Astrocyte of the cerebellum (primary cell): ENCODE measurements around the gene TP53RK.

Source experiments
- DNase-seq: peaks from one replicate; pipeline ENCODE4 v3.0.0-alpha.2; 2011; ENCODE audit warnings: low read depth
- H3K4me3 ChIP-seq: 2 replicates; pipeline ENCODE4 v1.5.1; 2011; ENCODE audit warnings: mild to moderate bottlenecking, low read depth, low read length, moderate library complexity
- in situ Hi-C: cut with HindIII; loops from 2 replicates; pipeline ENCODE4 v1.10.0; 2017; ENCODE audit warnings: low sequenced_read_pairs
- TF ChIP-seq, protein P1 (sequence below): IDR thresholded peaks from 2 replicates; pipeline ENCODE4 v1.5.1; 2012; ENCODE audit warnings: low read length, low read depth, moderate library complexity, mild to moderate bottlenecking; ENCODE audit errors: missing control alignments

Gene TP53RK

DNA sequence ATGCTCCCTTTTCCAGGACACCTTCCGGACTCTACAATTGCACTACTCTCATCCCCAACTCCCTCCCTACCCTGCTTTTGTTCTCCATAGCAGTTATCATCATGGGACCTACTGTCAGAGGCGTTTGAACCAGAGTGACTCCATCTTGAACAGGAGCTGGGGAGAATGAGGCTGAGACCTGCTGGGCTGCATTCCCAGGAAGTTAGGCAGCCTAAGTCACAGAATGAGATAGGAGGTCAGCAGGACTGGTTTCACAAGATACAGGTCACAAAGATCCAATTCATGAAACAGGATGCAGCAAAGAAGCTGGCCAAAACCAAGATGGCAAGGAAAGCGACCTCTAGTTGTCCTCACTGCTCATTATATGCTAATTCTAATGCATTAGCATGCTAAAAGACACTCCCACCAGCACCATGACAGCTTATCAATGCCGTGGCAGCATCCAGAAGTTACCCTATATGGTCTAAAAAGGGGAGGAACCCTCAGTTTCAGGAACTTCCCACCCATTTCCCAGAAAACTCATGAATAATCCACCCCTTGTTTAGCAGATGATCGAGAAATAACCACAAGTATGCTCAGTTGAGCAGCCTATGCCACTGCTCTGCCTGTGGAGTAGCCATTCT, 53.6 kb downstream of the TP53RK start:
- no peak for DNase-seq
- in situ Hi-C loops: no loop called here
- TF ChIP-seq, protein P1, sequence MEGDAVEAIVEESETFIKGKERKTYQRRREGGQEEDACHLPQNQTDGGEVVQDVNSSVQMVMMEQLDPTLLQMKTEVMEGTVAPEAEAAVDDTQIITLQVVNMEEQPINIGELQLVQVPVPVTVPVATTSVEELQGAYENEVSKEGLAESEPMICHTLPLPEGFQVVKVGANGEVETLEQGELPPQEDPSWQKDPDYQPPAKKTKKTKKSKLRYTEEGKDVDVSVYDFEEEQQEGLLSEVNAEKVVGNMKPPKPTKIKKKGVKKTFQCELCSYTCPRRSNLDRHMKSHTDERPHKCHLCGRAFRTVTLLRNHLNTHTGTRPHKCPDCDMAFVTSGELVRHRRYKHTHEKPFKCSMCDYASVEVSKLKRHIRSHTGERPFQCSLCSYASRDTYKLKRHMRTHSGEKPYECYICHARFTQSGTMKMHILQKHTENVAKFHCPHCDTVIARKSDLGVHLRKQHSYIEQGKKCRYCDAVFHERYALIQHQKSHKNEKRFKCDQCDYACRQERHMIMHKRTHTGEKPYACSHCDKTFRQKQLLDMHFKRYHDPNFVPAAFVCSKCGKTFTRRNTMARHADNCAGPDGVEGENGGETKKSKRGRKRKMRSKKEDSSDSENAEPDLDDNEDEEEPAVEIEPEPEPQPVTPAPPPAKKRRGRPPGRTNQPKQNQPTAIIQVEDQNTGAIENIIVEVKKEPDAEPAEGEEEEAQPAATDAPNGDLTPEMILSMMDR: no peak
- no peak overlapping the region for H3K4me3 ChIP-seq

DNA sequence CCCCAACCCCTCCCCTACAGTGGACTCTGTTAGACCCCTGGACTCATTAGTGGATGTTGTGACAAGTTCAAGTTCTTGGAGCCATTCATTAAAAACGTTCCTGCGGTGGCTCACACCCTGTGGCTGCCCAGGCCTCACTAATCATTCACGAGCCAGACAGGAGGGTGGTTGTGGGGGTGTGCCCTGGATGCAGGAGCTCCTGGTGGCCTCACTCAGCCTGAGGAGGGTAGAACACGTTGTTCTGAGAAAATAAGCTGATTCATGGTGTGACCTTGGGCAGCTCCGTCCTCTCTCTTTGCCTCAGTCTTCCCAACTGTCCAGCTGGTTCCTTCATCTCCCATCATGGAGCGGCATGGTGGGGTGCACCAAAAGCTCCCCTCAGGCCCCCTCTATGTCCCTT, 54.7 kb downstream of the TP53RK start:
- DNase-seq: no peak
- TF ChIP-seq, protein P1: no peak
- H3K4me3 ChIP-seq: no peak overlapping the region
- in situ Hi-C loops: no loop called here
